ENCODE data around the gene ERI3.

ERI3 gene

DNA sequence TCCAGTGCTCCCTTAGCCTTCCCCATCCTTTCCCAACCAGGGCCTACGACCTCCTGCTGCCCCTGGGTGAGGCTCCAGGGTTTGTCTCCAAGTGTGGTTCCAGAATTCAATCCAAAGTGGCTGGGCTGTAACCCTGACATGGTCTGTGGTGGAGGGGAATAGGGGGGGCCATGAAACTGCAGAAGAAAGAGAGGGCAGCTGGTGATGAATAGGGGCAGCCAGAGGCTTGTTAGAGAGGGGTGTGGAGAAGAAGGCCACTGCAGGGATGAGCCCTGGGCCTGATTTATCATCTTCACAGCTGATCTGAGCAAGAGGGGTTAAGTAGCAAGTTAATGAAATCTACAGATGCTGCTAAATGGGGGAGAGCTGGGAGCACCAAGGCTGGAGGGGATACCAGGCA is 12.9 kb upstream of the ERI3 start:
- DNase-seq (ENCODE audit: low read depth in 1 of 2, low spot score in 1 of 2): no peak
- Histone ChIP-seq H3K4me3 (replicated peaks; ENCODE audit: insufficient read depth, low read length) (no peak overlapping the region), H3K27ac (replicated peaks) (no peak overlapping the region), H3K27me3 (ENCODE audit: insufficient read depth, poor library complexity, severe bottlenecking) (no peaks in the 10 kb centered on the region)
- TF ChIP-seq SPI1 (IDR thresholded peaks at IDR 0.05; ENCODE audit: borderline replicate concordance, low read depth): no peak
- TF ChIP-seq GABPA (IDR thresholded peaks at IDR 0.05; ENCODE audit: low read depth): no peak
- no peak for TF ChIP-seq POLR2AphosphoS5 (IDR thresholded peaks at IDR 0.05; ENCODE audit: low read depth)
- no peak for TF ChIP-seq REST (IDR thresholded peaks at IDR 0.05; ENCODE audit: insufficient replicate concordance, low read depth)
- TF ChIP-seq CTCF (IDR thresholded peaks at IDR 0.05; ENCODE audit: insufficient read depth, low read length): no peak

DNA sequence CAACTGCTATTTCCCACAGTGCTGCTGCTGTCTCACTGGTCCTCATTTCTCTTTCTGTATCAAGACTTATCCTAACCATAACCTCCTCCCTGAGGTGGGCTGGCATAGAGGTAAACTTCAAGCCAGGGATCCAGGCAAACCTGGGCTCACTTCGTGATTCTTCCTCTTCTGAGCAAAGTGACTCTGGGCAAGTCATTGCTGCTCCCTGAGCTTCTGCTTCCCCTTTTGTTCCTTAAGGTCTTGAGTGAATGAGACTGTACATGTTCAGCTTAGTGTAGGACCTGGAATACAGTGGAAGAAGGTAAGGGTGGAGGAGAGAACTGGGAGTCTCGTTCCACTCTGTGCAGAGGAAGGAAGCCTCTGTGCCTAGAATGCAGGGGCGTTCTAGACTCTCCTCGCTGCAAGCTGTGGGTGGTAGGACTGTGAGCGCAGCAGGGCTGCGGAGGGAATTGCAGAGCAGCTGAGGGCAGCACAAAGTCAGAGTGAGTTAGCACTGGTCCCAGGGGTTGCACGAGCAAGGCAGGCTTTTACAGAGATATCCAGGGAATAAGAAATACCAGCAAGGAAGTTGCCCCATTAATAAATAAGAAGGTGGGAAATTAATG is 11.4 kb upstream of the ERI3 start:
- TF ChIP-seq CTCF (IDR thresholded peaks at IDR 0.05; ENCODE audit: insufficient read depth, low read length): no peak
- TF ChIP-seq SPI1 (IDR thresholded peaks at IDR 0.05; ENCODE audit: borderline replicate concordance, low read depth): peak; percentile 43; the same call in 1 of the 2 replicates
- Histone ChIP-seq H3K4me3 (replicated peaks; ENCODE audit: insufficient read depth, low read length) (no peak overlapping the region), H3K27me3 (ENCODE audit: insufficient read depth, poor library complexity, severe bottlenecking) (no peaks in the 10 kb centered on the region), H3K27ac (replicated peaks) (no peak overlapping the region)
- peak in 1 of 2 experiments; percentile 50 for DNase-seq (ENCODE audit: low read depth in 1 of 2, low spot score in 1 of 2)

DNA sequence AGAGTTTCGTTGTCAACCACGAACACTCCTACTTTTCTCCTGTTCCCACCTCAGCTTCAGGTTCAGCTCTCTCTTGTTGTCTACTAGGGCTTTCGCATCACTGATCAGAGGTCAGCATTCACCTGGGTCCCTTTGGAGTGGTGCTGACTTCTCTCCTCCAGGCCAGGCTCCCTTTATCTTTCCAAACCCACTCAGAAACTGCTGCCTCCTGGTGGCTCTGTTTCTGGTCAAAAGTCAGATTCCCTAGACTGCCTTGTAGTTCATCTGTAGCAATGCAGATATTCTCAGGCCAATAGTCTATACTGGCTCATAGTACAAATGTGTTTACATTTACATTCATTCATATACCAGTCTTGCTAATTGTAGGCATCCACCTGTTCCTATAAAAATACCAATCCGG is 6.4 kb upstream of the ERI3 start:
- H3K27me3 ChIP-seq (ENCODE audit: insufficient read depth, poor library complexity, severe bottlenecking): no peaks in the 10 kb centered on the region
- H3K27ac ChIP-seq (replicated peaks): no peak overlapping the region
- TF ChIP-seq POLR2AphosphoS5 (IDR thresholded peaks at IDR 0.05; ENCODE audit: low read depth) (no peak), SPI1 (IDR thresholded peaks at IDR 0.05; ENCODE audit: borderline replicate concordance, low read depth) (no peak), GABPA (IDR thresholded peaks at IDR 0.05; ENCODE audit: low read depth) (no peak), CTCF (IDR thresholded peaks at IDR 0.05; ENCODE audit: insufficient read depth, low read length) (no peak), REST (IDR thresholded peaks at IDR 0.05; ENCODE audit: insufficient replicate concordance, low read depth) (no peak)
- no peak overlapping the region for H3K4me3 ChIP-seq (replicated peaks; ENCODE audit: insufficient read depth, low read length)
- no peak for DNase-seq (ENCODE audit: low read depth in 1 of 2, low spot score in 1 of 2)
